Stimulated activated CD4-positive, alpha-beta T cell treated with anti-CD3 and anti-CD28 coated beads, Interleukin-1b, Interleukin-23, amount 100 ng/mL, for 1 hour (primary cell): ENCODE results near the gene PCDH10.
"Not testable (repeated sequence)": the region's sequence is repeated elsewhere in the genome, so short reads cannot be mapped to it uniquely, and the experiment has no call there.

Experiments
- DNase-seq, 2 donors: peaks; one replicate each; pipeline ENCODE4 v3.0.0-alpha.2; 2020; ENCODE audit warnings: low read depth in 2 of 2

Gene PCDH10

DNA sequence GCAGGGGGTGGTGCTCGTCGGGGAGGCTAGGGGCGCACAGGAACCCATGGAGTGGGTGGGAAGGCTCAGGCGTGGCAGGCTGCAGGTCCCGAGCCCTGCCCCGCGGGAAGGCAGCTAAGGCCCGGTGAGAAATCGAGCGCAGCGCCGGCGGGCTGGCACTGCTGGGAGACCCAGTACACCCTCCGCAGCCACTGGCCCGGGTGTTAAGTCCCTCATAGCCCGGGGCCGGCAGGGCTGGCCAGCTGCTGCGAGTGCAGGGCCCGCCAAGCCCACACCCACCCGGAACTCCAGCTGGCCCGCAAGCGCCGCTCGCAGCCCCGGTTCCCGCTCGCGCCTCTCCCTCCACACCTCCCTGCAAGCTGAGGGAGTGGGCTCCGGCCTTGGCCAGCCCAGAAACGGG lies 91.4 kb downstream of the PCDH10 start:
- DNase-seq, result not testable (repeated sequence)
